Measurements from ENCODE around the gene RRP15.

GRCh38 chr1:218347723-218348627 is 62.9 kb downstream of the RRP15 start:
- TF ChIP-seq CTCF (IDR thresholded peaks at IDR 0.05): no peak
- no peak for TF ChIP-seq EP300 (IDR thresholded peaks at IDR 0.05)
- TF ChIP-seq POLR2AphosphoS5 (IDR thresholded peaks at IDR 0.05): no peak
- no peak for TF ChIP-seq POLR2A (IDR thresholded peaks at IDR 0.05)
